Type B pancreatic cell (in vitro differentiated cells): ENCODE results near the gene ADARB2. TPM values are rescaled to one million over a fixed set of nuclear protein-coding genes. Genes with fewer than 3 reads are reported as not detected.

Source experiments
- DNase-seq: peaks from one replicate; pipeline ENCODE4 v3.0.0; 2021; ENCODE audit warnings: mixed read lengths; ENCODE audit not compliant: unreplicated experiment; ENCODE audit errors: extremely low spot score
- H3K27ac Mint-ChIP-seq: 2 replicates; pipeline ENCODE4 v1.8.0; 2021; ENCODE audit warnings: mild to moderate bottlenecking, mixed read lengths
- H3K27me3 Mint-ChIP-seq: 2 replicates; pipeline ENCODE4 v1.8.0; 2021; ENCODE audit warnings: mixed read lengths
- H3K36me3 Mint-ChIP-seq: 2 replicates; pipeline ENCODE4 v1.8.0; 2021; ENCODE audit warnings: mixed read lengths
- H3K4me1 Mint-ChIP-seq: one replicate; pipeline ENCODE4 v1.8.0; 2021; ENCODE audit warnings: mixed read lengths; ENCODE audit not compliant: unreplicated experiment
- H3K4me3 Mint-ChIP-seq: 2 replicates; pipeline ENCODE4 v1.8.0; 2021; ENCODE audit warnings: mild to moderate bottlenecking, mixed read lengths
- H3K9me3 Mint-ChIP-seq: 2 replicates; pipeline ENCODE4 v1.8.0; 2021; ENCODE audit warnings: mixed read lengths
- CTCF ChIP-seq: fragments of 200-600 bp; sonication (generic); conservative IDR thresholded peaks from 2 replicates; pipeline ENCODE4 v1.5.0; 2021; ENCODE audit warnings: antibody characterized with exemption, mild to moderate bottlenecking
- total RNA-seq: library from RNA; stranded (reverse); gene quantifications from 2 replicates; pipeline ENCODE4 v1.2.1, GENCODE V29; 2021; ENCODE audit warnings: low replicate concordance

Gene ADARB2
- total RNA-seq, 1 donor from 2014 or later, result 4.9 TPM

- Mint-ChIP-seq H3K27ac (peak overlapping the region; percentile 29), H3K9me3 (peaks cover 12% of the 10 kb centered on the region), H3K27me3 (peaks cover 22% of the 10 kb centered on the region), H3K4me3 (no peak overlapping the region), H3K36me3 (peaks cover 6% of the 10 kb centered on the region), H3K4me1 (peaks cover 28% of the 10 kb centered on the region)
- no peak for TF ChIP-seq CTCF
- no peak for DNase-seq
Measured at GRCh38 chr10:1475771-1476454, 261.4 kb downstream of the ADARB2 start.

- no peak overlapping the region for H3K4me3 Mint-ChIP-seq
- no peak for DNase-seq
- H3K27me3 Mint-ChIP-seq, result peaks cover 20% of the 10 kb centered on the region
- H3K27ac Mint-ChIP-seq, result no peak overlapping the region
- H3K9me3 Mint-ChIP-seq, result peaks cover 12% of the 10 kb centered on the region
- TF ChIP-seq CTCF, result no peak
- peaks cover 28% of the 10 kb centered on the region for H3K4me1 Mint-ChIP-seq
- H3K36me3 Mint-ChIP-seq, result peaks cover 6% of the 10 kb centered on the region
Measured at GRCh38 chr10:1475098-1475591, 262.2 kb downstream of the ADARB2 start.

- H3K4me3 Mint-ChIP-seq, result no peak overlapping the region
Measured at GRCh38 chr10:1474376-1475097, 262.8 kb downstream of the ADARB2 start.

GRCh38 chr10:1473874-1474273 lies 263.5 kb downstream of the ADARB2 start:
- Mint-ChIP-seq H3K27me3 (peaks cover 26% of the 10 kb centered on the region), H3K4me1 (peaks cover 35% of the 10 kb centered on the region), H3K36me3 (peaks cover 6% of the 10 kb centered on the region), H3K4me3 (no peak overlapping the region), H3K27ac (no peak overlapping the region), H3K9me3 (peaks cover 12% of the 10 kb centered on the region)
- TF ChIP-seq CTCF, result no peak
- DNase-seq, result no peak

More at GRCh38 chr10:1474376-1475097, 262.8 kb downstream of the ADARB2 start:
- H3K36me3 Mint-ChIP-seq, result peaks cover 6% of the 10 kb centered on the region
- H3K4me1 Mint-ChIP-seq, result peaks cover 29% of the 10 kb centered on the region
- DNase-seq, result no peak
- TF ChIP-seq CTCF, result no peak
- peaks cover 21% of the 10 kb centered on the region for H3K27me3 Mint-ChIP-seq
- H3K9me3 Mint-ChIP-seq, result peaks cover 12% of the 10 kb centered on the region
- peak overlapping the region; percentile 41 for H3K27ac Mint-ChIP-seq

- peaks cover 5% of the 10 kb centered on the region for H3K9me3 Mint-ChIP-seq
- H3K27ac Mint-ChIP-seq, result no peak overlapping the region
- DNase-seq, result no peak
- H3K36me3 Mint-ChIP-seq, result peaks cover 2% of the 10 kb centered on the region
- H3K27me3 Mint-ChIP-seq, result peaks cover 24% of the 10 kb centered on the region
- TF ChIP-seq CTCF, result no peak
- no peak overlapping the region for H3K4me3 Mint-ChIP-seq
- peaks cover 41% of the 10 kb centered on the region for H3K4me1 Mint-ChIP-seq
Measured at GRCh38 chr10:1472178-1472958, 265.0 kb downstream of the ADARB2 start.
